Omental fat pad (tissue), 4 donors: ENCODE measurements around the gene ACOXL. TPM values are rescaled to one million over a fixed set of nuclear protein-coding genes. Genes with fewer than 3 reads are reported as not detected.

Experiments
- ATAC-seq: fragments of 150-250 bp; one replicate; pipeline ENCODE4 v1.9.1; 2016; ENCODE audit warnings: mild to moderate bottlenecking, moderate library complexity; ENCODE audit not compliant: low FRiP score
- DNase-seq: peaks from one replicate; pipeline ENCODE4 v3.0.0-alpha.2; 2019; ENCODE audit warnings: low spot score
- CTCF ChIP-seq, 3 donors: fragments of 450-650 bp; IDR thresholded peaks; one replicate each; pipeline ENCODE4 v1.5.1; 2016 to 2017; ENCODE audit warnings: antibody characterized with exemption in 3 of 3, mild to moderate bottlenecking in 3 of 3, moderate library complexity in 2 of 3
- total RNA-seq, 4 donors: library from RNA; depleted of rRNA; stranded (reverse); fragments of >200 nt; gene quantifications; one replicate each; pipeline ENCODE4 v1.1.0, GENCODE V29; 2016

ACOXL gene
- total RNA-seq, 4 donors from 2014 or later, result 0.12 to 0.84 TPM; not detected in 2

- no peak for TF ChIP-seq CTCF (IDR thresholded peaks at IDR 0.05)
- no peak for ATAC-seq
Observed at GRCh38 chr2:110812726-110813645, 80.6 kb downstream of the ACOXL start.

GRCh38 chr2:110813896-110814295, 81.5 kb downstream of the ACOXL start:
- no peak for TF ChIP-seq CTCF (IDR thresholded peaks at IDR 0.05)
- DNase-seq, result no peak
- no peak for ATAC-seq

More at GRCh38 chr2:110812726-110813645, 80.6 kb downstream of the ACOXL start:
- no peak for DNase-seq

- TF ChIP-seq CTCF (IDR thresholded peaks at IDR 0.05), result no peak
- no peak for DNase-seq
- ATAC-seq, result no peak
Observed at GRCh38 chr2:110815938-110816337, 83.6 kb downstream of the ACOXL start.

- no peak for TF ChIP-seq CTCF (IDR thresholded peaks at IDR 0.05)
- no peak for DNase-seq
- ATAC-seq, result no peak
Observed at GRCh38 chr2:110816404-110817365, 84.3 kb downstream of the ACOXL start.

GRCh38 chr2:110818767-110819481, 86.6 kb downstream of the ACOXL start:
- ATAC-seq (no peak), DNase-seq (no peak)
- TF ChIP-seq CTCF (IDR thresholded peaks at IDR 0.05), result no peak

GRCh38 chr2:110819711-110820110, 87.3 kb downstream of the ACOXL start:
- no peak for TF ChIP-seq CTCF (IDR thresholded peaks at IDR 0.05)
- DNase-seq, result no peak
- ATAC-seq, result no peak
